ENCODE data around the gene PHF20.
"Not testable (repeated sequence)": the region's sequence is repeated elsewhere in the genome, so short reads cannot be mapped to it uniquely, and the experiment has no call there.

PHF20 gene

GRCh38 chr20:35776513-35777101 is 4.8 kb downstream of the PHF20 start:
- no peak for DNase-seq (ENCODE audit: low spot score)

- not testable (repeated sequence) for DNase-seq (ENCODE audit: low spot score)
Observed at GRCh38 chr20:35783811-35784210, 12.0 kb downstream of the PHF20 start.

- DNase-seq (ENCODE audit: low spot score), result not testable (repeated sequence)
Observed at GRCh38 chr20:35785541-35785940, 13.7 kb downstream of the PHF20 start.

GRCh38 chr20:35788796-35789195 is 17.0 kb downstream of the PHF20 start:
- no peak for DNase-seq (ENCODE audit: low spot score)

- no peak for DNase-seq (ENCODE audit: low spot score)
Observed at GRCh38 chr20:35791097-35791496, 19.3 kb downstream of the PHF20 start.

GRCh38 chr20:35791821-35792220 is 20.0 kb downstream of the PHF20 start:
- no peak for DNase-seq (ENCODE audit: low spot score)

- DNase-seq (ENCODE audit: low spot score), result no peak
Observed at GRCh38 chr20:35792740-35793139, 20.9 kb downstream of the PHF20 start.

- no peak for DNase-seq (ENCODE audit: low spot score)
Observed at GRCh38 chr20:35796571-35796970, 24.8 kb downstream of the PHF20 start.

GRCh38 chr20:35801865-35802264 is 30.1 kb downstream of the PHF20 start:
- DNase-seq (ENCODE audit: low spot score), result no peak

- no peak for DNase-seq (ENCODE audit: low spot score)
Observed at GRCh38 chr20:35806075-35806474, 34.3 kb downstream of the PHF20 start.

GRCh38 chr20:35807877-35808276 is 36.1 kb downstream of the PHF20 start:
- no peak for DNase-seq (ENCODE audit: low spot score)

GRCh38 chr20:35820715-35821114 is 48.9 kb downstream of the PHF20 start:
- DNase-seq (ENCODE audit: low spot score), result no peak

- DNase-seq (ENCODE audit: low spot score), result no peak
Observed at GRCh38 chr20:35821807-35822242, 50.0 kb downstream of the PHF20 start.

- DNase-seq (ENCODE audit: low spot score), result no peak
Observed at GRCh38 chr20:35823147-35823546, 51.3 kb downstream of the PHF20 start.

GRCh38 chr20:35823937-35824336 is 52.1 kb downstream of the PHF20 start:
- DNase-seq (ENCODE audit: low spot score), result no peak

GRCh38 chr20:35826397-35826998 is 54.7 kb downstream of the PHF20 start:
- DNase-seq (ENCODE audit: low spot score), result no peak

GRCh38 chr20:35828434-35828833 is 56.6 kb downstream of the PHF20 start:
- no peak for DNase-seq (ENCODE audit: low spot score)

GRCh38 chr20:35828916-35829315 is 57.1 kb downstream of the PHF20 start:
- no peak for DNase-seq (ENCODE audit: low spot score)

GRCh38 chr20:35830264-35830663 is 58.4 kb downstream of the PHF20 start:
- DNase-seq (ENCODE audit: low spot score), result no peak

GRCh38 chr20:35831029-35831428 is 59.2 kb downstream of the PHF20 start:
- DNase-seq (ENCODE audit: low spot score), result no peak

GRCh38 chr20:35831971-35832370 is 60.2 kb downstream of the PHF20 start:
- no peak for DNase-seq (ENCODE audit: low spot score)

GRCh38 chr20:35833241-35833640 is 61.4 kb downstream of the PHF20 start:
- no peak for DNase-seq (ENCODE audit: low spot score)

GRCh38 chr20:35837577-35838195 is 65.9 kb downstream of the PHF20 start:
- DNase-seq (ENCODE audit: low spot score), result no peak

- DNase-seq (ENCODE audit: low spot score), result no peak
Observed at GRCh38 chr20:35838205-35838604, 66.4 kb downstream of the PHF20 start.

Data from ecto neural progenitor cell (in vitro differentiated cells).